ENCODE results near the gene KRTAP12-3. TPM values are rescaled to one million over a fixed set of nuclear protein-coding genes. Genes with fewer than 3 reads are reported as not detected.
"Not testable (repeated sequence)": the region's sequence is repeated elsewhere in the genome, so short reads cannot be mapped to it uniquely, and the experiment has no call there.

Gene KRTAP12-3
- polyA plus RNA-seq, 1 experiment, result not detected

DNA sequence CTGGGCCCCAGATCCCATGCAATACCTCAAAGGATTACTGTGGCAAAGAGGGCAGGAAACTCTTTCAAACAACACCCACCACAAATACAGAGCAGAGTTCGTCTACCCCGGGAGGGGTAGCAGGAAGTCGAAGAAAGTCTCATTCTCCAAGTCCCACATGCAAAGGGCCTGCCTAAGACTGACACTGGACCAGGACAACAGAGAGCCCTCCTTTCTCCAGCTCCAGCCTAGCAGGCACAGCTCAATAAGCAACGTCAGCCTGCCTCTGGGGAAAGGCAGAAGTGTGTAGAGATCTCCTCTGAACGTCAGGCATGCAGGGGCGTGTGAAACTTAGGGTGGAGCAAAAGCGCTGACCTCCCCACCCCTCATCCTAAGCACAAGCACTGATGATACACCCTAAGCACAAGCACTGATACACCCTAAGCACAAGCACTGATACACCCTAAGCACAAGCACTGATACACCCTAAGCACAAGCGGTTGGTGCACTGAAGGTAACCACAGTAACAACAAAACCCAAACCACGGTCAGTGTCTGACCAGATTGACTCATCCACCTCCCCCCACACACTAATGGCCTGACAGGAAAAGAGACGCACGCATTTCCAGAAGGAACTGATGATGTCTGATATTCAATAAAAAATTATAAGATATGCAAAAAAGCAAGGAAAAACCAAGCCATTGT, 1.3 kb downstream of the KRTAP12-3 start:
- POLR2A ChIA-PET, result no interaction called here
- H3K27ac ChIP-seq (ENCODE audit: low read depth, low read length), result no peak overlapping the region

DNA sequence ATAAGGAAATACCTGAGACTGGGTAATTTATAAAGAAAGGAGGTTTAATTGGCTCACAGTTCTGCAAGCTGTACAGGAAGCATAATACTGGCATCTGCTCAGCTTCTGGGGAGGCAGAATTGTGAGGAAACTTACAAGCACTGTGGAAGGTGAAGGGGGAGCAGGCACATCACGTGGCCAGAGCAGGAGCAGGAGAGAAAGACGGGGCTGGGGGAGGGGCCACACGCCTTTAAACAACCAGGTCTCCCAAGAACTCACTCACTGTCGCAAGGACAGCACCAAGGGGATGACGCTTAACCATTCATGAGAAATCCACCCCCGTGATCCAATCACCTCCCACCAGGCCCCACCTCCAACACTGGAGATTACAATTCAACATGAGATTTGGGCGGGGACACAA, 3.8 kb downstream of the KRTAP12-3 start:
- H3K9me3 ChIP-seq (ENCODE audit: control insufficient read depth, insufficient read depth, low read length), result not testable (repeated sequence)

More for the DNA sequence above, 1.3 kb downstream of the KRTAP12-3 start:
- CTCF ChIA-PET, result no interaction called here
- Histone ChIP-seq H3K4me3 (ENCODE audit: low read depth, low read length) (no peak overlapping the region), H3K9me3 (ENCODE audit: control insufficient read depth, insufficient read depth, low read length) (peaks cover 9% of the 10 kb centered on the region; the same call in 1 of the 2 replicates), H3K27me3 (ENCODE audit: control insufficient read depth, insufficient read depth, low read length) (no peaks in the 10 kb centered on the region)
- no peak for DNase-seq (ENCODE audit: low read depth, low spot score)
- TF ChIP-seq, protein P1, sequence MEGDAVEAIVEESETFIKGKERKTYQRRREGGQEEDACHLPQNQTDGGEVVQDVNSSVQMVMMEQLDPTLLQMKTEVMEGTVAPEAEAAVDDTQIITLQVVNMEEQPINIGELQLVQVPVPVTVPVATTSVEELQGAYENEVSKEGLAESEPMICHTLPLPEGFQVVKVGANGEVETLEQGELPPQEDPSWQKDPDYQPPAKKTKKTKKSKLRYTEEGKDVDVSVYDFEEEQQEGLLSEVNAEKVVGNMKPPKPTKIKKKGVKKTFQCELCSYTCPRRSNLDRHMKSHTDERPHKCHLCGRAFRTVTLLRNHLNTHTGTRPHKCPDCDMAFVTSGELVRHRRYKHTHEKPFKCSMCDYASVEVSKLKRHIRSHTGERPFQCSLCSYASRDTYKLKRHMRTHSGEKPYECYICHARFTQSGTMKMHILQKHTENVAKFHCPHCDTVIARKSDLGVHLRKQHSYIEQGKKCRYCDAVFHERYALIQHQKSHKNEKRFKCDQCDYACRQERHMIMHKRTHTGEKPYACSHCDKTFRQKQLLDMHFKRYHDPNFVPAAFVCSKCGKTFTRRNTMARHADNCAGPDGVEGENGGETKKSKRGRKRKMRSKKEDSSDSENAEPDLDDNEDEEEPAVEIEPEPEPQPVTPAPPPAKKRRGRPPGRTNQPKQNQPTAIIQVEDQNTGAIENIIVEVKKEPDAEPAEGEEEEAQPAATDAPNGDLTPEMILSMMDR (IDR thresholded peaks at IDR 0.05; ENCODE audit: low read depth, low read length), result no peak

DNA sequence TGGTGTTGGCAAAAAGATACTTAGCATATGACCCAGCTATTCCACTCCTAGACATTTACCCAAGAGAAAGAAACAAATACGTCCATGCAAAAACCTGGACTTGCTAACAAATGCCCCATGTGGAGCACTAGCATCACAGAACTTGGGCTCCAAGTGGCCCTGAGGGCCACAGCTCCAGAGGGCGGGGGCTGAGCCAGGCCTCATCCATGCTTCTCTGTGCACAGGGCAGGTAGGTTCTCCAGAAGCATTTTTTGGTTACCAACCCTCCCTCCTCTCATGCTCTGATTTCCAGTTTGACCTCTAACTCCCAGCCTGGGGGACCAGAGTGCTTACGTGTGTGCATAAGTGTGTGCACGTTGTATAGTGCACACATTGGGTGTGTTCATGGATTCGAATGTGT, 7.0 kb downstream of the KRTAP12-3 start:
- CTCF ChIA-PET, result no interaction called here
- POLR2A ChIA-PET, result no interaction called here
- TF ChIP-seq, protein P1 (IDR thresholded peaks at IDR 0.05; ENCODE audit: low read depth, low read length), result no peak
- no peak overlapping the region for H3K4me3 ChIP-seq (ENCODE audit: low read depth, low read length)
- no peak overlapping the region for H3K27ac ChIP-seq (ENCODE audit: low read depth, low read length)
- H3K27me3 ChIP-seq (ENCODE audit: control insufficient read depth, insufficient read depth, low read length), result no peaks in the 10 kb centered on the region
- H3K9me3 ChIP-seq (ENCODE audit: control insufficient read depth, insufficient read depth, low read length), result no peaks in the 10 kb centered on the region; the same call in 1 of the 2 replicates
- no peak for DNase-seq (ENCODE audit: low read depth, low spot score)

More for the DNA sequence above, 3.8 kb downstream of the KRTAP12-3 start:
- CTCF ChIA-PET; H3K4me3 ChIP-seq (ENCODE audit: low read depth, low read length); POLR2A ChIA-PET; H3K27ac ChIP-seq (ENCODE audit: low read depth, low read length); DNase-seq (ENCODE audit: low read depth, low spot score); H3K27me3 ChIP-seq (ENCODE audit: control insufficient read depth, insufficient read depth, low read length): not testable (repeated sequence)

DNA sequence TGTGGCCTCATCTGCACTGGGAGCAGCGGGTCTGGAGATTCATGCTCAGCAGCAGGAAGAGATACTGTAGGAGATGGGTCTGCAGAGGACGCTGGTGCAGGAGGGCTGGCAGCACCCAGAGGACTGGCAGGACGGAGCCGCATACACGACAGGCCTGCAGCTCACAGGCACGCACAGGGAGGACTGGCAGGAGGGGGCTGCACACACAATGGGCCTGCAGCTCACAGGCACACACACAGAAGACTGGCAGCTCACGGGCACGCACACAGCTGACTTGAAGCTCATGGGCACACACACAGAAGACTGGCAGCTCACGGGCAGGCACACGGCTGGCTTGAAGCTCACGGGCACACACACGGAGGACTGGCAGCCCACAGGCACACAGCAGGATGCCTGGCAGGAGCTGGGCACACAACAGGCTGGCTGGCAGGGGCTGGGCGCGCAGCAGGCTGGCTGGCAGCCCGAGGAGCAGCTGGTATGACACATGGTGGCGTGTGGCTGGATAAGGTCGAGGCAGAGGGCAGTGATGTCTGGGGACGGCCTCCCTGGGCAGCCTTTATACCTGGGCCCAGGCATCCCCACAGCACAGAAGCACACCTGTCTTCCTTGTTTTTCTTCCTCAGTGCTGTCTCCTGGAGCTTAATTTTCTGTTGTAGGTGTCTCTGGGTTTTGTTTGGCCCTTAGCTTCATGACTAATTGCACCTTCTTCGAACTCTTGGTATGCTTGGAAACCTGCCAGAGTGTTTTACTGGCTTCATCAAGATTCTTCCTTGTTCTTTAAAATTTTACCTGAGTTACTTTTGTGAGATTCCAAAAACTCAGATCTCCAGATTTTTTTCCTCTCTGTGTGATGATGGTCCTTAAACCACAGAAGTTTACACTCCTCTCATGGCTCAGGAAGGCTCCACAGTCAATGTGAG, 8.9 kb downstream of the KRTAP12-3 start, which contains the start of gene KRTAP12-2:
Gene KRTAP12-2 (minus strand): TSS at position 527 of the 920 bp plus-strand sequence. CDS start 41 bp downstream, at position 486.
- POLR2A ChIA-PET, result no interaction called here
- TF ChIP-seq, protein P1 (IDR thresholded peaks at IDR 0.05; ENCODE audit: low read depth, low read length), result no peak
- Histone ChIP-seq H3K9me3 (ENCODE audit: control insufficient read depth, insufficient read depth, low read length) (no peaks in the 10 kb centered on the region; the same call in 1 of the 2 replicates), H3K27me3 (ENCODE audit: control insufficient read depth, insufficient read depth, low read length) (peaks cover 2% of the 10 kb centered on the region), H3K4me3 (ENCODE audit: low read depth, low read length) (no peak within 1 kb of the TSS), H3K27ac (ENCODE audit: low read depth, low read length) (no peak within 1 kb of the TSS)
- no peak for DNase-seq (ENCODE audit: low read depth, low spot score)
- CTCF ChIA-PET, result no interaction called here

DNA sequence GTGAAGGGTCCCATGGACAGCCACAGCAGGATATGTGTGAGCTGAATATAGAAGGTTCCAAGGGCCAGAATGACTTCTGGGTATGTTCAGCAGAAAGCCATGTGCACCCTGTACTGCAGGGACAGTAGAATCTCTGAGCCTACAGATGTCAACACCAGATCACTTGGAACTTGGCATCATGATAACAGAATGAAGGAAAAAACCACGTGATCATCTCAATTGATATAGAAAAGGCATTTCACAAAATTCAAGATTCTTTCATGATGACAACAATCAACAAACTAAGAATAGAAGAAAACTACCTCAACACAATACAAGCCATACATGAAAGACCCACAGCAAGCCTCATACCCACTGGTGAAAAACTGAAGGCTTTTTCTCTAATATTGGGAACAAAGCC, 9.9 kb downstream of the KRTAP12-3 start:
- Histone ChIP-seq H3K9me3 (ENCODE audit: control insufficient read depth, insufficient read depth, low read length) (no peaks in the 10 kb centered on the region; the same call in 1 of the 2 replicates), H3K4me3 (ENCODE audit: low read depth, low read length) (no peak overlapping the region), H3K27me3 (ENCODE audit: control insufficient read depth, insufficient read depth, low read length) (peaks cover 2% of the 10 kb centered on the region), H3K27ac (ENCODE audit: low read depth, low read length) (no peak overlapping the region)
- no peak for DNase-seq (ENCODE audit: low read depth, low spot score)
- CTCF ChIA-PET, result interaction anchor here (0.6 kb wide), 1 partner anchor 16 kb away, joined by 4 read pairs; no protein-coding TSS in a partner anchor
- TF ChIP-seq, protein P1 (IDR thresholded peaks at IDR 0.05; ENCODE audit: low read depth, low read length), result no peak
- POLR2A ChIA-PET, result no interaction called here
